ENCODE measurements around the gene ZNF268.

ZNF268 gene

DNA sequence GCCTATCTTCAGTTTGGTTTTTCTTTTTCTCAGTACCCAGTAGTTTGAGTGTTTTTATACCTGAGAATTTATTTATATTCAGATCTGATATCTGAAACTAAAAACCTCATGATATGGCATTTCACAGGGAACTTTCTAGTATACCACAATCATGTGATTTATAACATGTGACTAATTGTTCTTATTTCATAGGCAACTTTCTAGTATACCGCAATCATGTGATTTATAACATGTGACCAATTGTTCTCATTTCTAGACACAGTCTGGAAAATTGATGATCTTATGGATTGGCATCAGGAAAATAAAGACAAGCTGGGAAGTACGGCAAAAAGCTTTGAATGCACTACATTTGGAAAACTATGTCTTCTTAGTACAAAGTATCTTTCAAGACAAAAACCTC, 20.6 kb downstream of the ZNF268 start:
- no peak for FAIRE-seq

GRCh38 chr12:133202493-133203343, 21.4 kb downstream of the ZNF268 start:
- TF ChIP-seq POLR2AphosphoS5 (IDR thresholded peaks at IDR 0.05; ENCODE audit: low read depth, low read length) (no peak), SPI1 (IDR thresholded peaks at IDR 0.05; ENCODE audit: low read depth, low read length) (no peak), TAF1 (IDR thresholded peaks at IDR 0.05; ENCODE audit: low read depth, low read length) (no peak), POU2F2 (IDR thresholded peaks at IDR 0.05; ENCODE audit: low read depth, low read length) (no peak), PAX5 (IDR thresholded peaks at IDR 0.05; ENCODE audit: insufficient read depth, low read length, severe bottlenecking) (no peak), POLR2A (IDR thresholded peaks at IDR 0.05; ENCODE audit: low read depth, low read length) (no peak)
- FAIRE-seq (no peak), DNase-seq (ENCODE audit: insufficient read length, low spot score) (no peak)

More for the DNA sequence above, 20.6 kb downstream of the ZNF268 start:
- TF ChIP-seq PAX5 (IDR thresholded peaks at IDR 0.05; ENCODE audit: insufficient read depth, low read length, severe bottlenecking): no peak
- TF ChIP-seq POLR2AphosphoS5 (IDR thresholded peaks at IDR 0.05; ENCODE audit: low read depth, low read length): no peak
- TF ChIP-seq POU2F2 (IDR thresholded peaks at IDR 0.05; ENCODE audit: low read depth, low read length): no peak
- TF ChIP-seq SPI1 (IDR thresholded peaks at IDR 0.05; ENCODE audit: low read depth, low read length): no peak
- no peak for TF ChIP-seq POLR2A (IDR thresholded peaks at IDR 0.05; ENCODE audit: low read depth, low read length)
- TF ChIP-seq TAF1 (IDR thresholded peaks at IDR 0.05; ENCODE audit: low read depth, low read length): no peak
- DNase-seq (ENCODE audit: insufficient read length, low spot score): no peak

- TF ChIP-seq TAF1 (IDR thresholded peaks at IDR 0.05; ENCODE audit: low read depth, low read length) (no peak), POLR2A (IDR thresholded peaks at IDR 0.05; ENCODE audit: low read depth, low read length) (no peak; the same call in none of the 2 replicates), SPI1 (IDR thresholded peaks at IDR 0.05; ENCODE audit: low read depth, low read length) (no peak), POLR2AphosphoS5 (IDR thresholded peaks at IDR 0.05; ENCODE audit: low read depth, low read length) (no peak), POU2F2 (IDR thresholded peaks at IDR 0.05; ENCODE audit: low read depth, low read length) (no peak), PAX5 (IDR thresholded peaks at IDR 0.05; ENCODE audit: insufficient read depth, low read length, severe bottlenecking) (no peak)
- FAIRE-seq (no peak), DNase-seq (ENCODE audit: insufficient read length, low spot score) (no peak)
Measured at GRCh38 chr12:133203344-133204263, 22.3 kb downstream of the ZNF268 start.

DNA sequence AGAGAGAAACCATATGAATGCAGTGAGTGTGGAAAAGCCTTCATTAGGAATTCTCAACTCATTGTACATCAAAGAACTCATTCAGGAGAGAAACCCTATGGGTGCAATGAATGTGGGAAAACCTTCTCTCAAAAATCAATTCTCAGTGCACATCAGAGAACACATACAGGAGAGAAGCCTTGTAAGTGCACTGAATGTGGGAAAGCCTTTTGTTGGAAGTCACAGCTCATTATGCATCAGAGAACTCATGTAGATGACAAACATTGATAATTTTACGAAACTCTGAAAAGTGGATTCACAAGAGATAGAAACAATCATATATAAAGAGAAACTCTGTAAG, 22.9 kb downstream of the ZNF268 start:
- no peak for DNase-seq (ENCODE audit: insufficient read length, low spot score)
- no peak for FAIRE-seq
- TF ChIP-seq POLR2AphosphoS5 (IDR thresholded peaks at IDR 0.05; ENCODE audit: low read depth, low read length) (no peak), TAF1 (IDR thresholded peaks at IDR 0.05; ENCODE audit: low read depth, low read length) (no peak), POU2F2 (IDR thresholded peaks at IDR 0.05; ENCODE audit: low read depth, low read length) (no peak), SPI1 (IDR thresholded peaks at IDR 0.05; ENCODE audit: low read depth, low read length) (no peak), PAX5 (IDR thresholded peaks at IDR 0.05; ENCODE audit: insufficient read depth, low read length, severe bottlenecking) (no peak)

DNA sequence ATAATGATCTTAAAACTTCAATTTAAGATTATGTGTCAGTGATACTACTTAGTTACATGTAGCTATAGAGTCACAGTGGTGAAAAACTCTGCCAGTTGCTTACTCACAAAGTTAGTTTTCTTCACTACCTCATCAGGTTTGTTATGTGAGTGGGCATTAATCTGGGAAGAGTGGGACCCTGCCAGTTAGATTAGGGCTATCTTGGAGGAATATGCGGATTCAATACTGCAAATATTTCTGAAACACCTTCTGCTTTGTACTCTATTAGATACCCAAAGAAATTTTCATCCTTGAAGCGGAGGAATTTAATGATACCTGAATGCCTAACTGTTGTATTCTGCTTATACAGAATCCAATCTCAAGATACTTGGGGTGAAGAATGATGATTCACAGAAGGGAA, 25.1 kb downstream of the ZNF268 start:
- FAIRE-seq (no peak), DNase-seq (ENCODE audit: insufficient read length, low spot score) (no peak)

DNA sequence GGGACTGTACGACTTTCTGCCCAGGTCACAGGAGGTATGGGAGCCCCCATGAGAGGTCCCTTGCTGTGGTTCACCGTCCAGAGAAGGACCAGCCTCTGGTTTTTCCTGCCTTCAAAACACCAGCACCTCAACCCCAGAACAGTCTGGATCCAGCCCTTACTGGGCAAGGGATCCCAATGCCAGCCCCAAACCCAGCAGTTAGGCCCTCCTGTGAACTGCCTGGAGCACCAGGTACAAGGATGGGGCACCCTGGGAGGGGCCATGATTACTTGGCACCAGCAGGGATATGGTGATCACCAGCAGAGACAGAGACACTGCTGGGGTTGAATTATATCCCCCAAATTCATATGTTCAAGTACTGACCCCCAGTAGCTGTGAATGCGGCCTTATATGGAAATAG, 34.4 kb downstream of the ZNF268 start:
- TF ChIP-seq PAX5 (IDR thresholded peaks at IDR 0.05; ENCODE audit: insufficient read depth, low read length, severe bottlenecking) (no peak), POLR2A (IDR thresholded peaks at IDR 0.05; ENCODE audit: low read depth, low read length) (no peak)
- FAIRE-seq (no peak), DNase-seq (ENCODE audit: insufficient read length, low spot score) (no peak)

More for the DNA sequence above, 25.1 kb downstream of the ZNF268 start:
- no peak for TF ChIP-seq PAX5 (IDR thresholded peaks at IDR 0.05; ENCODE audit: insufficient read depth, low read length, severe bottlenecking)
- TF ChIP-seq POU2F2 (IDR thresholded peaks at IDR 0.05; ENCODE audit: low read depth, low read length): no peak
- no peak for TF ChIP-seq POLR2A (IDR thresholded peaks at IDR 0.05; ENCODE audit: low read depth, low read length)
- TF ChIP-seq TAF1 (IDR thresholded peaks at IDR 0.05; ENCODE audit: low read depth, low read length): no peak
- TF ChIP-seq POLR2AphosphoS5 (IDR thresholded peaks at IDR 0.05; ENCODE audit: low read depth, low read length): no peak
- TF ChIP-seq SPI1 (IDR thresholded peaks at IDR 0.05; ENCODE audit: low read depth, low read length): no peak

- FAIRE-seq (no peak), DNase-seq (ENCODE audit: insufficient read length, low spot score) (no peak)
- no peak for TF ChIP-seq SPI1 (IDR thresholded peaks at IDR 0.05; ENCODE audit: low read depth, low read length)
- TF ChIP-seq POLR2AphosphoS5 (IDR thresholded peaks at IDR 0.05; ENCODE audit: low read depth, low read length): no peak
- TF ChIP-seq POU2F2 (IDR thresholded peaks at IDR 0.05; ENCODE audit: low read depth, low read length): no peak
- TF ChIP-seq PAX5 (IDR thresholded peaks at IDR 0.05; ENCODE audit: insufficient read depth, low read length, severe bottlenecking): no peak
- TF ChIP-seq POLR2A (IDR thresholded peaks at IDR 0.05; ENCODE audit: low read depth, low read length): no peak
- no peak for TF ChIP-seq TAF1 (IDR thresholded peaks at IDR 0.05; ENCODE audit: low read depth, low read length)
Measured at GRCh38 chr12:133217219-133217618, 35.9 kb downstream of the ZNF268 start.

GRCh38 chr12:133220521-133220920, 39.2 kb downstream of the ZNF268 start:
- FAIRE-seq: no peak
- DNase-seq (ENCODE audit: insufficient read length, low spot score): no peak
- TF ChIP-seq TAF1 (IDR thresholded peaks at IDR 0.05; ENCODE audit: low read depth, low read length): no peak
- TF ChIP-seq SPI1 (IDR thresholded peaks at IDR 0.05; ENCODE audit: low read depth, low read length): no peak
- TF ChIP-seq POLR2A (IDR thresholded peaks at IDR 0.05; ENCODE audit: low read depth, low read length): no peak
- TF ChIP-seq POU2F2 (IDR thresholded peaks at IDR 0.05; ENCODE audit: low read depth, low read length): no peak
- no peak for TF ChIP-seq POLR2AphosphoS5 (IDR thresholded peaks at IDR 0.05; ENCODE audit: low read depth, low read length)
- TF ChIP-seq PAX5 (IDR thresholded peaks at IDR 0.05; ENCODE audit: insufficient read depth, low read length, severe bottlenecking): no peak

- FAIRE-seq (no peak), DNase-seq (ENCODE audit: insufficient read length, low spot score) (no peak)
- TF ChIP-seq POU2F2 (IDR thresholded peaks at IDR 0.05; ENCODE audit: low read depth, low read length): no peak
Measured at GRCh38 chr12:133221241-133221640, 39.9 kb downstream of the ZNF268 start.

Data from GM12891 (cell line).